GM18951 (cell line): ENCODE results near the gene SHISAL1.

ENCODE experiments used
- POLR2A ChIP-seq: IDR thresholded peaks from 4 replicates; pipeline ENCODE4 v1.6.1; 2011; ENCODE audit warnings: mild to moderate bottlenecking; ENCODE audit not compliant: insufficient read length, insufficient read depth; ENCODE audit errors: extremely low read depth
- in situ Hi-C: fragments of 300-500 bp; cut with MboI; formaldehyde crosslinking; loops from one replicate; pipeline ENCODE4 v1.12.0; 2022; ENCODE audit warnings: low sequenced_read_pairs, mixed read lengths, inconsistent platforms; ENCODE audit not compliant: unreplicated experiment

SHISAL1 gene

GRCh38 chr22:44295406-44295805 lies 17.3 kb downstream of the SHISAL1 start:
- in situ Hi-C loops: no loop called here
- TF ChIP-seq POLR2A: no peak

GRCh38 chr22:44293876-44294275 lies 18.9 kb downstream of the SHISAL1 start:
- no peak for TF ChIP-seq POLR2A
- in situ Hi-C loops: no loop called here

GRCh38 chr22:44293034-44293433 lies 19.7 kb downstream of the SHISAL1 start:
- TF ChIP-seq POLR2A: no peak
- in situ Hi-C loops: no loop called here

- no peak for TF ChIP-seq POLR2A
- in situ Hi-C loops: no loop called here
Observed at GRCh38 chr22:44292521-44292920, 20.2 kb downstream of the SHISAL1 start.

- in situ Hi-C loops: no loop called here
Observed at GRCh38 chr22:44291674-44292360, 20.9 kb downstream of the SHISAL1 start.

GRCh38 chr22:44291265-44291664 lies 21.5 kb downstream of the SHISAL1 start:
- in situ Hi-C loops: no loop called here
- TF ChIP-seq POLR2A: no peak

More at GRCh38 chr22:44291674-44292360, 20.9 kb downstream of the SHISAL1 start:
- TF ChIP-seq POLR2A: no peak

GRCh38 chr22:44289414-44290171 lies 23.2 kb downstream of the SHISAL1 start:
- TF ChIP-seq POLR2A: no peak
- in situ Hi-C loops: no loop called here

- TF ChIP-seq POLR2A: no peak
- in situ Hi-C loops: no loop called here
Observed at GRCh38 chr22:44288913-44289312, 23.8 kb downstream of the SHISAL1 start.

GRCh38 chr22:44287741-44288140 lies 25.0 kb downstream of the SHISAL1 start:
- TF ChIP-seq POLR2A: no peak
- in situ Hi-C loops: no loop called here

- in situ Hi-C loops: no loop called here
- TF ChIP-seq POLR2A: no peak
Observed at GRCh38 chr22:44287121-44287693, 25.5 kb downstream of the SHISAL1 start.

GRCh38 chr22:44286646-44287045 lies 26.1 kb downstream of the SHISAL1 start:
- in situ Hi-C loops: no loop called here

GRCh38 chr22:44284711-44285110 lies 28.0 kb downstream of the SHISAL1 start:
- no peak for TF ChIP-seq POLR2A
- in situ Hi-C loops: no loop called here

More at GRCh38 chr22:44286646-44287045, 26.1 kb downstream of the SHISAL1 start:
- TF ChIP-seq POLR2A: no peak

- no peak for TF ChIP-seq POLR2A
- in situ Hi-C loops: no loop called here
Observed at GRCh38 chr22:44281768-44282637, 30.7 kb downstream of the SHISAL1 start.
